SK-N-DZ (cell line): ENCODE results near the gene USP10.
"Not testable (repeated sequence)": the region's sequence is repeated elsewhere in the genome, so short reads cannot be mapped to it uniquely, and the experiment has no call there.

Experiments used
- DNase-seq: peaks from one replicate; pipeline ENCODE4 v3.0.0-alpha.2; 2015; ENCODE audit warnings: low spot score

The USP10 gene

DNA sequence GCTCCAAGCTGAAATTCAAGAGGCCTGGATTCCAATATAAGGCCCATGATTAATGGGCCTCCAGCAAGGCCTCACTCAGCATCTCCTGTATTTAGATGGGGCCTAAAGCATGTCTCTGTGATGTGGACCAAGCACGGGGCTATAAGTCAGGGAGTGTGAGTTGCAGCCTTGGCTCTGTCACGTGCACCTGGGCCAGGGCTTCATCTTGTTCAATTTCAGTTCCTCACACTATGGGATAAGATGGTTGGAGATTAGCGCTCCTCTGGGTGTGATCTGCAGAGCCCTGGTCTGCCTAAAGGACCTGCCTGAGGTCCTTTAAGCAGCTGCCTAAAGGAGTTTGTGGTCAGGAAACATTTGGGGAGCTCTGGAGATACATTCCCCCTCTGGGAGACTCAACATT lies 26.2 kb upstream of the USP10 start:
- no peak for DNase-seq

DNA sequence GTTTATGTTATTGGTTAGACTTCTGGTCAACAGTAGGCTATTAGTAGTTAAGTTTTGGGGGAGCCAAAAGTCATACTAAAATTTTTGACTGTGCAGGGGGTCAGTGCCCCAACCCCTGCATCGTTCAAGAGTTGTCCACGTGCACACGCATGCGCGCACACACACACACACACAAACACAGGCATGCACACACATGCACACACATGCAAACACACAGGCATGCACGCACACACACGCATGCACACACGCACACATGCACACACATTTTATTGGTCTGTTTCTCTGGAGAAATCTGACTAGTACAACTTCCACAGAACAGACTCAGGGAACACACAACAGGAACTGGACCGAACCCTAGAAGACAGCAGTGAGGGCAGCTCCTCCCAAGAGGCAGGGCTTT lies 24.4 kb upstream of the USP10 start:
- DNase-seq, result no peak

- DNase-seq, result no peak
These were observed 23.9 kb upstream of the USP10 start for GRCh38 chr16:84675884-84676283.

DNA sequence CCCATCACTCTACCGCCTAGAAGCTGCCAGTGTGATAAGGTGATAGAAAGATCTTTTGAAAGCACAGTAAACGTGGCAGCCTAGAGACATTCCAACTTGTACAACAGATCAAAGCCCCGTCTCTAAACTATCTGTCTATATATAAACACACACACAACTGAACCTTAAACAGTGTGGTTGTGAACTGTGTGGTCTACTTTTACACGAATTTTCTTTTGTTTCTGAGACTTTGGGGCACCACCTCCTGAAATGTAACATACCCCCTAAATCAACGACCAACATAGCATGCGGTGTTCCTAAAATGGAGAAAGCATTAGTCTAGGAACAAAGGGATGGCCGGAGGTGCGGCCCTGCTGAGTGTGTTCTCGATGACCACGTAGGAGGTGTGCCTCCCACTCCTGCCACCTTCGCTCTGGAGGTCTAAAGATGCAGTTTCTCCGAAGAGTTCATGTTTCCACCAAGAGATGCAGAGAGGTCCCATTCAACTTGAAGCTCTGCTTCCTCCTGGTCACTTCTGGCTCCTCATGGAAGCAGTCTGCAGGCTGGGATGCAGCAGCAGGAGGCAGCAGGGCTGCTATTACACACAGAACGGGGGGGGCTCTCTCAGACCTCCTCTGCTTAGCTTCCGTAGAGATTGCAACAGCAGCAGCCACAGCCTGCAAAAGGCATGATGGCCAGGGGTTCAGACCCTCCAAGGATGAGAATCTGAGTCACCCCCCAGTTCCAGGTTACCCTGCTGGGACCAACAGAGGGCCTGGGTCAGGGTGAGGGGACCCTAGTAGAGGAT lies 22.6 kb upstream of the USP10 start:
- no peak for DNase-seq

GRCh38 chr16:84677849-84678248 lies 22.0 kb upstream of the USP10 start:
- DNase-seq, result peak; percentile 61

- DNase-seq, result no peak
These were observed 21.3 kb upstream of the USP10 start for GRCh38 chr16:84678541-84678940.

DNA sequence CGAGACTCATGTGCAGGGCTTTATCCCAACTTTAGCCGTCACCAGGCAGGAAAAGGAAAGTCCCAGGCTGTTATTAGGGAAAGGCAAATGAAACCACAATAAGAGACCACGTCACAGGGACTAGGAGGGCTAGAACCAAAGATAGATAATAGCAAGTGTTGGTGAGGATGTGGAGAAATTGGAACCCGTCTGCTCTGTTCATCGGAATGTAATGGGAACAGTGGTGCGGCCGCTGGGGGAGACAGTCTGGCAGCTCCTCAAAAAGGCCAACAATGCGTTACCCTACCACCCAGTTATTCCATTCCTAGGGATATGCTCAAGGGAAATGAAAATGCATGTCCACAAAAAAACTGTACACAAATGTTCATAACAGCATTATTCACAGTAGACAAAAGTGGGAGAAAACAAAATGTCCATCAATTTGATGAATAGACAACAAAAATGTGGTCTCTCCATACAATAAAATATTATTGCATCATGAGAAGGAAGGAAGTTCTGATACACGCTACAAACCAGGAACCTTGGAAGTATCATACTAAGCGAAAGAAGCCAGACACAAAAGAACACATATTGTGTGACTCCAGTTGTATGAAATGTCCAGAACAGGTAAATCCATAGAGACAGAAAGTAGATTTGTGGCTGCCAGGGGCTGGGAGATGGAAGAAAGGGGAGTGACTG lies 19.5 kb upstream of the USP10 start:
- no peak for DNase-seq

GRCh38 chr16:84680843-84681629 lies 18.8 kb upstream of the USP10 start:
- no peak for DNase-seq

DNA sequence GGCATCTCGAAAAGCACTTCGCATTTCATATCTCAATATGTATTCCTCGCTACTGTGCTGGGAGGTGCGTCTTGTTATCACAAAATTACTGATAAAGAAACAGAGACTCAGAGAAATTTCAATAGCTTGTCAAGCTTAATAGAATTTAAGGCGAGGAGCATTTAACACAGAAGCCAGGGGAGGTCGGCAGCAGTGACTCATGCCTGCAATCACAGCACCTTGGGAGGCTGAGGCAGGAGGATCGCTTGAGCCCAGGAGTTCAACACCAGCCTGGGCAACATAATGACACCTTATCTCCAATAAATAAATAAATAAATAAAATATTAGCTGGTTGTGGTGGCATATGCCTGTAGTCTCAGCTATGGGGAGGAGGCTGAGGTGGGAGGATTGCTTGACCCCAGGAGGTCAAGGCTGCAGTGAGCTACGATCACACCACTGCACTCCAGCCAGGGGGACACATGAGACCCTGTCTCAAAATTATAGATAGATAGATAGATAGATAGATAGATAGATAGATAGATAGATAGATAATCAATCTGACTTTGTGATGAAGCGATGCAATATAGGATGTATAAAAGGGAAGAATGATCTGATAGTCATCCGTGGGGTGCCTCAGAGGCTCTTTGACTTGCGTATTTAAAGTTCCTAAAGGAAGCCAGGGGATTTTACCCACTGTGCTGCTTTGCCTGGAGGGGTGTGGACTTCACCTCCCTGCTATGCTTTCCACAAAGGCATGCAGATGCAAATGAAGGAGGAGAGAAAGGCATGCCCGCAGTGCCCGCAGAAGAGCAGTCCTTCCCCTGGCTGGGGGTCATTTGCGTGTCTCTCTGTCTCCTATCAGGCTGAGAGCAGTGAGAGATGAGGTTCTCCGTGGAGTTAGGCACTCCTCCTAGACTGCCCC lies 15.9 kb upstream of the USP10 start:
- no peak for DNase-seq

GRCh38 chr16:84684592-84684965 lies 15.2 kb upstream of the USP10 start:
- DNase-seq, result no peak

DNA sequence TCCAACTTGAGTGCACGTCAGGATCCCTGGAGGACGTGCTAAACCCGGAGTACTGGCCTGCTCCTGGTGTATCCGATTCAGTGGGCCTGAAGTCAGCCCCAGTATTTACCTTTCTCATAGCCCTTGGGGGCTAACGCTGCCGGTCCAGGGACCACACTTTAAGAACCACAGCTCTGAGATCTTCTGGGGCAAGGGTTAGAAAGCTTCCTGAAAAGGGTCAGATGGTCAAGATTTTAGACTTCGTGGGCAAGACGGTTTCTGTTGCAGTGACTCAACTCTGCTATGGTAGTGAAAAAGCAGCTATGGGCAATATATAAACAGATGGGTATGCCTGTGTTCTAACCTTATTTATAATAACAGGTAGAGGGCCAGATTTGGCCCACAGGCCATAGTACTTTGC lies 14.6 kb upstream of the USP10 start:
- DNase-seq, result no peak

DNA sequence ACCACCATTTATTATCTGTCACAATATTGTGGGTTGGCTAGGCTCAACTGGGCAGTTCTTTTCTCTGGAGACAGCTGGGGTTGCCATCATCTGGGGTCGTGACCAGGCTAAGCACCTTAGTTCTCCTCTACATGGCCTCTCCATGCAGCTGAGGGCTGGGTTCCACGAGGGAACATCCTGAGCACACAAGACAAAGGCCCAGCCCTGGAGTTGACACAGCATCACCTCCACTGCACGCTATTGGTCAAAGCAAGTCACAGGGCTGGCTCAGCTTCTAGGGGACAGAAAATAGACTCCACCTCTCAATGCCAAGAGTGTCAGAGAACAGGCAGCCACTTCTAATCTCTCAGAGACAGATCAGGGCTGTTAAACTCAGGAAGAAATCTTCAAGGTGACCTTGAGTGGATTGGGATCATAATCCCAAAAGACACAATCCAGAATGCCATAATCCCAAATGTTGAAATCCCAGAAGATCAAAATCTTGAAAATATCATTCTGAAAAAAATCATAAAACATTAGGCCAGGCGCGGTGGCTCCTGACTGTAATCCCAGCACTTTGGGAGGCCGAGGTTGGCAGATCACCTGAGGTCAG lies 13.0 kb upstream of the USP10 start:
- DNase-seq, result no peak

- no peak for DNase-seq
These were observed 12.1 kb upstream of the USP10 start for GRCh38 chr16:84687715-84688114.

GRCh38 chr16:84688163-84688562 lies 11.6 kb upstream of the USP10 start:
- not testable (repeated sequence) for DNase-seq

DNA sequence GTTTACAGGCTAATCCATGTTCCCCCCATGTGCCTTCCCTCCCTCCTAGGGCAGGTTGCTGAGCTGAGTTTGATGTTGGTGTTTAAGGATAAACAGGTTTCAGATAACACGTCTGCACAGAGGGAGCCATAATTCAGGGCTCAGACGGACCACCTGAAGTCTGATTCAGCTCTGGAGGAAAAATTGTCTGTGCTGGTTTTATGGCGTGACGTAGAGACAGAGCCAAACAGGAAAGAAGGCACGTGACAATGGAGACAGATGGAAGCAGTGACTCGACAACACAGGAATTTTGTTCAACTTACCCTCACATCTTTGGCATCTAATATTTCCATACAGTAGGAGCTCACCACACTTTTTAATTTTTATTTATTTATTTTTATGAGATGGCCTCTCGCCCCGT lies 10.7 kb upstream of the USP10 start:
- no peak for DNase-seq

- no peak for DNase-seq
These were observed 9.5 kb upstream of the USP10 start for GRCh38 chr16:84690088-84690819.

DNA sequence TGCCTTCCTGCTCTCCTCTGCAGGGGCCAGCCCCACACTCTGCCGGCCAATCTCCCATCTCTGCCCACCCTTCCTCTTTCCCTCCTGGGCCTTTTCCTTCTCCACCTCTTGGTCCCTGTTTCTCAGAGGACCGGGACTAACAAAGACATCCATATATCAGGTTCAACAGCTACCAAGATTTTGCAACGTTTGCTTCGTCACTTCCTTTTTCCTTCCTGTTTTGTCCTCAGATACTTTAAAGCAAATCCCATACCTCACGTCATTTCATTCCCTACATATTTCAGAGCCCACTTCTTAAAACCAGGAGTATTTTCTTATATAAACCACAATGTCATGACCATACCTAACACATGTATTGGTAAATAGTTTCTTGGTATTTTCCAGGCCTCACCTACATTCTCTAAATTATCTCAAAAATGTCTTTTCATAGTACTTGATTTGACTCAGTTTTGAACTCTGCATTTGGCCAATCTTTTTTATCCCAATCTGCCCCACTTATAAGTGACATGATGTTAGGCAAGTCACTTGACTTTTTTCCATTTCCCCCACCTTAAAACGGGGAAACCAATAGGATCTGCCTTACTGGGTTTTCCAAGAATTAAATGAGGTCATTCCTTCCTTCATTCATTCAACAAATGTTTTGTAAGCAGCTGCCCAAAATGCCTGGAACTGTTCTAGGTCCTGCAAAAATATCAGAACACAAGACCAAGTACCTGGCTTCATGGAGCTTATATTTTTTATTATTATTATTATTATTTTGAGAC lies 7.2 kb upstream of the USP10 start:
- DNase-seq, result no peak

GRCh38 chr16:84693869-84694268 lies 5.9 kb upstream of the USP10 start:
- not testable (repeated sequence) for DNase-seq

- DNase-seq, result no peak
These were observed 4.8 kb upstream of the USP10 start for GRCh38 chr16:84694980-84695379.
